Measurements from ENCODE around the gene SLC39A5. TPM values are rescaled to one million over a fixed set of nuclear protein-coding genes. Genes with fewer than 3 reads are reported as not detected.

The SLC39A5 gene
- total and polyA plus RNA-seq, 2 donors (not counting 1 experiment from before 2014, with no cell fraction given): 0.69 to 0.97 TPM

- Histone ChIP-seq H3K27me3 (replicated peaks in 1 of 4; ENCODE audit: control extremely low read depth in 1 of 4, control insufficient read depth in 3 of 4, insufficient read depth in 4 of 4, low read length in 3 of 4) (no peaks in the 10 kb centered on the region), H4K20me1 (ENCODE audit: control insufficient read depth, insufficient read depth, low read length, poor library complexity, severe bottlenecking) (peaks cover 16% of the 10 kb centered on the region), H3K27ac (ENCODE audit: low read length in 2 of 2) (peak overlapping the region; percentile 73 to 99), H2AFZ (ENCODE audit: insufficient read depth, low read depth, low read length, poor library complexity, severe bottlenecking) (peak overlapping the region; percentile 83), H3K36me3 (replicated peaks in 1 of 2; ENCODE audit: control extremely low read depth in 1 of 2, control insufficient read depth in 1 of 2, extremely low read depth in 1 of 2, insufficient read depth in 2 of 2, low read length in 1 of 2) (no peaks in the 10 kb centered on the region), H3K9ac (ENCODE audit: low read length) (peak overlapping the region; percentile 99), H3K4me1 (ENCODE audit: control insufficient read depth in 2 of 2, insufficient read depth in 2 of 2, low read length in 2 of 2) (peaks cover 26 to 48% of the 10 kb centered on the region in 2 donors), H3K9me3 (ENCODE audit: control extremely low read depth in 1 of 3, control insufficient read depth in 2 of 3, insufficient read depth in 1 of 3, low read length in 2 of 3) (no peaks in the 10 kb centered on the region), H3K4me2 (replicated peaks; ENCODE audit: low read depth, low read length, poor library complexity, severe bottlenecking) (peak overlapping the region; percentile 98), H3K79me2 (ENCODE audit: control insufficient read depth, insufficient read depth, low read length) (peaks cover 50% of the 10 kb centered on the region), H3K4me3 (ENCODE audit: control extremely low read depth in 1 of 5, extremely low read depth in 1 of 5, insufficient read depth in 1 of 5, low read depth in 2 of 5, low read length in 4 of 5) (peak overlapping the region; percentile 56 to 100 (median 99))
- DNase-seq (no peak), ATAC-seq (ENCODE audit: low read depth) (no peak)
- no CpG with 5 or more reads among the region's 4 CpGs for WGBS (ENCODE audit: insufficient coverage)
- Mint-ChIP-seq H3K27me3 (no peaks in the 10 kb centered on the region), H3K9me3 (ENCODE audit: insufficient read depth) (no peaks in the 10 kb centered on the region), H3K4me3 (peak overlapping the region; percentile 100), H3K27ac (peak overlapping the region; percentile 100), H3K4me1 (peaks cover 49% of the 10 kb centered on the region)
- intact Hi-C loops (cut with micrococcal nuclease): no loop called here
- POLR2A ChIA-PET: interaction anchor here (0.6 to 4.1 kb wide), 18 partner anchors 15 to 906 kb away, joined by 3 to 65 read pairs (median 4); partner anchors contain the start of genes ANKRD52, CNPY2, COQ10A and ESYT1
- CTCF ChIA-PET: interaction anchor here (0.7 to 4.6 kb wide), 23 partner anchors 9 to 484 kb away, joined by 3 to 126 read pairs (median 6); partner anchors contain the start of genes ANKRD52, COQ10A, ESYT1 and SMARCC2
- TF ChIP-seq CTCF (IDR thresholded peaks at IDR 0.05) (no peak), EZH2 (IDR thresholded peaks at IDR 0.05; ENCODE audit: borderline replicate concordance, insufficient read depth, low read depth, low read length, poor library complexity, severe bottlenecking) (no peak)
Observed at GRCh38 chr12:56222531-56222895, 7.3 kb upstream of the SLC39A5 start.

DNA sequence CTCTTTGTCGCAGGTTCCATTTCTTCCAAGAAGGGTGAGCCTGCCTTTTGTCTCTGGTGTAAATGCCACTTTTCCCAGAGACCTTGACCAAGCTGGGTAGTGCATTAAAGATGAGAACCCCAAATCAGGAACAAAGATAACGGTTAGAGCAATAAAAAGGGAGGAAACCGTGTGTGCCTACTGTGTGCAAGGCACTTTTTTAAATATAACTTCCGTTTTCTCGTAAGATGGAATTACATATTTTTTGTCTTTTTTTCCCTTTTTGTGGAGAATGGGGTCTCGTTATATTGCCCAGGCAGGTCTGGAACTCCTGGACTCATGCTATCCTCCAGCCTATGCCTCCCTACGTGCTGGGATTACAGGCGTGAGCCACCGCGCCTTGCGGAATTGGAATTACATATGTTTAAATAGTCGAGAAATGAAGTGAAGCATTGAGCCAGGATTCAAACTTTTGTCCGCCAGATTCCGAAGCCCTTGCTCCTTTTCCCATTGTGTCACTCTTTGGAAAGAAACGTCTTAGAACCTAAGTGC is 6.2 kb upstream of the SLC39A5 start:
- DNase-seq (no peak), ATAC-seq (ENCODE audit: low read depth) (no peak)
- H3K9me3 Mint-ChIP-seq (ENCODE audit: insufficient read depth): no peaks in the 10 kb centered on the region
- H3K4me3 Mint-ChIP-seq: peak overlapping the region; percentile 100
- peak overlapping the region; percentile 41 to 71 (median 62) for H3K4me3 ChIP-seq (ENCODE audit: control extremely low read depth in 1 of 5, extremely low read depth in 1 of 5, insufficient read depth in 1 of 5, low read depth in 2 of 5, low read length in 4 of 5)
- no peak for TF ChIP-seq CTCF (IDR thresholded peaks at IDR 0.05)
- no peak for TF ChIP-seq EZH2 (IDR thresholded peaks at IDR 0.05; ENCODE audit: borderline replicate concordance, insufficient read depth, low read depth, low read length, poor library complexity, severe bottlenecking)
- intact Hi-C loops (cut with micrococcal nuclease): loop anchor here (1.0 kb wide), 8 partner anchors 17 to 241 kb away; partner anchors contain the start of genes ANKRD52, COQ10A and CS
- H3K27me3 Mint-ChIP-seq: no peaks in the 10 kb centered on the region
- POLR2A ChIA-PET: interaction anchor here (0.7 to 4.1 kb wide), 4 partner anchors 16 to 226 kb away, joined by 3 to 65 read pairs (median 22); partner anchors contain the start of genes SMARCC2 and ZC3H10
- H4K20me1 ChIP-seq (ENCODE audit: control insufficient read depth, insufficient read depth, low read length, poor library complexity, severe bottlenecking): peaks cover 8% of the 10 kb centered on the region
- H3K9me3 ChIP-seq (ENCODE audit: control extremely low read depth in 1 of 3, control insufficient read depth in 2 of 3, insufficient read depth in 1 of 3, low read length in 2 of 3): no peaks in the 10 kb centered on the region
- peaks cover 39% of the 10 kb centered on the region for H3K79me2 ChIP-seq (ENCODE audit: control insufficient read depth, insufficient read depth, low read length)
- peak overlapping the region; percentile 90 for H2AFZ ChIP-seq (ENCODE audit: insufficient read depth, low read depth, low read length, poor library complexity, severe bottlenecking)
- 17% methylated on average over 5 of the region's 15 CpGs for WGBS (ENCODE audit: insufficient coverage)
- H3K27ac ChIP-seq (ENCODE audit: low read length in 2 of 2): peak overlapping the region; percentile 53 to 79
- H3K4me1 ChIP-seq (ENCODE audit: control insufficient read depth in 2 of 2, insufficient read depth in 2 of 2, low read length in 2 of 2): peaks cover 26 to 48% of the 10 kb centered on the region in 2 donors
- no peaks in the 10 kb centered on the region for H3K36me3 ChIP-seq (replicated peaks in 1 of 2; ENCODE audit: control extremely low read depth in 1 of 2, control insufficient read depth in 1 of 2, extremely low read depth in 1 of 2, insufficient read depth in 2 of 2, low read length in 1 of 2)
- peaks cover 47% of the 10 kb centered on the region for H3K4me1 Mint-ChIP-seq
- CTCF ChIA-PET: interaction anchor here (0.6 to 4.6 kb wide), 10 partner anchors 17 to 277 kb away, joined by 3 to 126 read pairs (median 10); partner anchors contain the start of genes ESYT1, SMARCC2 and ZC3H10
- peak overlapping the region; percentile 82 for H3K4me2 ChIP-seq (replicated peaks; ENCODE audit: low read depth, low read length, poor library complexity, severe bottlenecking)
- H3K27me3 ChIP-seq (replicated peaks in 1 of 4; ENCODE audit: control extremely low read depth in 1 of 4, control insufficient read depth in 3 of 4, insufficient read depth in 4 of 4, low read length in 3 of 4): no peaks in the 10 kb centered on the region
- peak overlapping the region; percentile 68 for H3K9ac ChIP-seq (ENCODE audit: low read length)
- peak overlapping the region; percentile 87 for H3K27ac Mint-ChIP-seq
